LNCaP clone FGC (cell line): Measurements from ENCODE around the gene SIRPD.

Source experiments
- DNase-seq: peaks from one replicate; pipeline ENCODE4 v3.0.0-alpha.2; 2011; ENCODE audit warnings: low read depth
- H3K4me3 ChIP-seq: 2 replicates; pipeline ENCODE4 v1.5.1; 2011; ENCODE audit warnings: mild to moderate bottlenecking, low read depth, low read length, control low read depth
- CTCF ChIP-seq: IDR thresholded peaks from 2 replicates; pipeline ENCODE4 v1.5.1; 2012; ENCODE audit warnings: mild to moderate bottlenecking; ENCODE audit not compliant: control insufficient read depth, insufficient read depth; ENCODE audit errors: extremely low read depth

The SIRPD gene

GRCh38 chr20:1557605-1558004, at the start of gene SIRPD:
Gene SIRPD, minus strand, starts transcription at chr20:1557705. Its CDS starts 52 bp downstream, at chr20:1557653.
- H3K4me3 ChIP-seq: no peak within 1 kb of the TSS
- no peak for TF ChIP-seq CTCF
- DNase-seq: no peak

GRCh38 chr20:1600736-1601135, 43.2 kb upstream of the SIRPD start:
- H3K4me3 ChIP-seq: no peak overlapping the region
- no peak for DNase-seq

GRCh38 chr20:1595333-1595732, 37.8 kb upstream of the SIRPD start:
- H3K4me3 ChIP-seq: no peak overlapping the region
- DNase-seq: no peak
- no peak for TF ChIP-seq CTCF

More at GRCh38 chr20:1600736-1601135, 43.2 kb upstream of the SIRPD start:
- TF ChIP-seq CTCF: no peak

- no peak for DNase-seq
- no peak overlapping the region for H3K4me3 ChIP-seq
- TF ChIP-seq CTCF: no peak
Measured at GRCh38 chr20:1588533-1589460, 31.3 kb upstream of the SIRPD start.

GRCh38 chr20:1587781-1588532, 30.5 kb upstream of the SIRPD start:
- no peak overlapping the region for H3K4me3 ChIP-seq
- TF ChIP-seq CTCF: no peak
- no peak for DNase-seq

- no peak for TF ChIP-seq CTCF
- no peak overlapping the region for H3K4me3 ChIP-seq
- no peak for DNase-seq
Measured at GRCh38 chr20:1579488-1579887, 22.0 kb upstream of the SIRPD start.
